ENCODE results near the gene WDR1. TPM values are rescaled to one million over a fixed set of nuclear protein-coding genes. Genes with fewer than 3 reads are reported as not detected.

Gene WDR1
- total RNA-seq, 1 experiment from 2014 or later, result 246 TPM

GRCh38 chr4:10096201-10096977 is 20.2 kb downstream of the WDR1 start:
- intact Hi-C loops (cut with micrococcal nuclease), result loop anchor here (1.0 kb wide), 1 partner anchor 10 kb away; no protein-coding TSS in a partner anchor
- H3K9me3 Mint-ChIP-seq (ENCODE audit: unreplicated experiment), result no peaks in the 10 kb centered on the region
- peak; percentile 94 for DNase-seq (ENCODE audit: unreplicated experiment)
- ChIA-PET CTCF (interaction anchor here (0.6 to 1.5 kb wide), 11 partner anchors 8 to 333 kb away, joined by 3 to 4 read pairs (median 3); no protein-coding TSS in a partner anchor), POLR2A (interaction anchor here (0.6 to 3.1 kb wide), 14 partner anchors 9 to 1655 kb away, joined by 3 to 52 read pairs (median 4); partner anchors contain the start of genes SLC2A9 and WDR1)
- peak overlapping the region; percentile 41 for H3K27ac Mint-ChIP-seq (ENCODE audit: low read depth, unreplicated experiment)
- BruUV-seq (replicated peaks), result no TSS peak
- no peaks in the 10 kb centered on the region for H3K27me3 Mint-ChIP-seq (ENCODE audit: insufficient read depth, unreplicated experiment)
- peak overlapping the region; percentile 33 for H3K4me3 Mint-ChIP-seq (ENCODE audit: unreplicated experiment)
- peaks cover 77% of the 10 kb centered on the region for H3K36me3 Mint-ChIP-seq (ENCODE audit: insufficient read depth, unreplicated experiment)
- peaks cover 33% of the 10 kb centered on the region for H3K4me1 Mint-ChIP-seq (ENCODE audit: insufficient read depth, unreplicated experiment)
- TF ChIP-seq, protein P1, sequence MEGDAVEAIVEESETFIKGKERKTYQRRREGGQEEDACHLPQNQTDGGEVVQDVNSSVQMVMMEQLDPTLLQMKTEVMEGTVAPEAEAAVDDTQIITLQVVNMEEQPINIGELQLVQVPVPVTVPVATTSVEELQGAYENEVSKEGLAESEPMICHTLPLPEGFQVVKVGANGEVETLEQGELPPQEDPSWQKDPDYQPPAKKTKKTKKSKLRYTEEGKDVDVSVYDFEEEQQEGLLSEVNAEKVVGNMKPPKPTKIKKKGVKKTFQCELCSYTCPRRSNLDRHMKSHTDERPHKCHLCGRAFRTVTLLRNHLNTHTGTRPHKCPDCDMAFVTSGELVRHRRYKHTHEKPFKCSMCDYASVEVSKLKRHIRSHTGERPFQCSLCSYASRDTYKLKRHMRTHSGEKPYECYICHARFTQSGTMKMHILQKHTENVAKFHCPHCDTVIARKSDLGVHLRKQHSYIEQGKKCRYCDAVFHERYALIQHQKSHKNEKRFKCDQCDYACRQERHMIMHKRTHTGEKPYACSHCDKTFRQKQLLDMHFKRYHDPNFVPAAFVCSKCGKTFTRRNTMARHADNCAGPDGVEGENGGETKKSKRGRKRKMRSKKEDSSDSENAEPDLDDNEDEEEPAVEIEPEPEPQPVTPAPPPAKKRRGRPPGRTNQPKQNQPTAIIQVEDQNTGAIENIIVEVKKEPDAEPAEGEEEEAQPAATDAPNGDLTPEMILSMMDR (IDR thresholded peaks at IDR 0.05; ENCODE audit: unreplicated experiment), result no peak

GRCh38 chr4:10095296-10095991 is 21.2 kb downstream of the WDR1 start:
- Mint-ChIP-seq H3K27ac (ENCODE audit: low read depth, unreplicated experiment) (no peak overlapping the region), H3K4me1 (ENCODE audit: insufficient read depth, unreplicated experiment) (peaks cover 31% of the 10 kb centered on the region), H3K9me3 (ENCODE audit: unreplicated experiment) (no peaks in the 10 kb centered on the region), H3K4me3 (ENCODE audit: unreplicated experiment) (no peak overlapping the region), H3K36me3 (ENCODE audit: insufficient read depth, unreplicated experiment) (peaks cover 81% of the 10 kb centered on the region), H3K27me3 (ENCODE audit: insufficient read depth, unreplicated experiment) (no peaks in the 10 kb centered on the region)
- POLR2A ChIA-PET, result interaction anchor here (0.7 to 3.1 kb wide), 12 partner anchors 8 to 89 kb away, joined by 3 to 52 read pairs (median 4); partner anchors contain the start of genes SLC2A9 and WDR1
- DNase-seq (ENCODE audit: unreplicated experiment), result no peak
- CTCF ChIA-PET, result interaction anchor here (0.6 to 1.5 kb wide), 10 partner anchors 9 to 332 kb away, joined by 3 to 5 read pairs (median 3); no protein-coding TSS in a partner anchor
- BruUV-seq (replicated peaks), result no TSS peak
- intact Hi-C loops (cut with micrococcal nuclease), result no loop called here
- TF ChIP-seq, protein P1 (IDR thresholded peaks at IDR 0.05; ENCODE audit: unreplicated experiment), result no peak

DNA sequence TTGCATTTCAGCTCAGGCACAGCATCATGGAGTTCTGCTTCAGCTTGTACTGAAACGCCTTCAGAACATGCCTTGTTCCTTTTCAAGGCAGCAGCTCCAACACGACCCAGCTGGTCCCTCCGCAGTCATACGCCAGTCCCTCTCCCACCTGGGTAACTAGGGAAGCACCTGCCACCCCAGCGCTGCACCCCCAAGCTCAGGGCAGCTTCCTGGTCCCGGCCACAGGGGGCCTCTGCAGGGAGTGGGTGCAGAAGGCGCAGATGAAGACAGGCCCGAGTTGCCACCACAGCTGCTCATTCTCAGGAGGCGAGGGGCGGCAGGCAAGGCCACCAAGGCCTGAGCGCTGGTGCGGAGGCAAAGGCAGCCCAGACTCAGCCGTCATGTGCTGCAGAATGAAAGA is 21.8 kb downstream of the WDR1 start:
- TF ChIP-seq, protein P1 (IDR thresholded peaks at IDR 0.05; ENCODE audit: unreplicated experiment), result no peak
- Mint-ChIP-seq H3K9me3 (ENCODE audit: unreplicated experiment) (no peaks in the 10 kb centered on the region), H3K4me3 (ENCODE audit: unreplicated experiment) (no peak overlapping the region), H3K27ac (ENCODE audit: low read depth, unreplicated experiment) (no peak overlapping the region), H3K36me3 (ENCODE audit: insufficient read depth, unreplicated experiment) (peaks cover 87% of the 10 kb centered on the region), H3K27me3 (ENCODE audit: insufficient read depth, unreplicated experiment) (no peaks in the 10 kb centered on the region), H3K4me1 (ENCODE audit: insufficient read depth, unreplicated experiment) (peaks cover 28% of the 10 kb centered on the region)
- no TSS peak for BruUV-seq (replicated peaks)
- CTCF ChIA-PET, result interaction anchor here (1.3 kb wide), 1 partner anchor 23 kb away, joined by 3 read pairs; no protein-coding TSS in a partner anchor
- no peak for DNase-seq (ENCODE audit: unreplicated experiment)
- intact Hi-C loops (cut with micrococcal nuclease), result no loop called here
- POLR2A ChIA-PET, result interaction anchor here (2.7 kb wide), 1 partner anchor 22 kb away, joined by 21 read pairs; the partner anchor contains the start of gene WDR1
